B cell (primary cell): ENCODE data around the gene ARHGEF4. TPM values are rescaled to one million over a fixed set of nuclear protein-coding genes. Genes with fewer than 3 reads are reported as not detected.

Experiments
- ATAC-seq: fragments of 200-7000 bp; cut with Tn5 transposase; one replicate; pipeline ENCODE4 v1.10.0; 2021; ENCODE audit warnings: low read depth, mild to moderate bottlenecking, moderate number of reproducible peaks, moderate library complexity
- CTCF ChIA-PET: fragments of 350-600 bp; sonication (Branson Sonifier 250); formaldehyde crosslinking; loops from one replicate; lab custom pipeline; 2021; ENCODE audit warnings: antibody characterized with exemption, inconsistent platforms; lab: Charles Lee
- POLR2A ChIA-PET: fragments of 350-600 bp; sonication (Branson Sonifier 250); formaldehyde crosslinking; loops from one replicate; lab custom pipeline; 2021; ENCODE audit warnings: antibody characterized with exemption; lab: Charles Lee
- DNase-seq: peaks from one replicate; pipeline ENCODE4 v3.0.0; 2013
- H2AFZ ChIP-seq: 2 replicates; pipeline ENCODE4 v1.6.1; 2012; ENCODE audit warnings: mild to moderate bottlenecking, low read depth, low read length; ENCODE audit not compliant: insufficient read depth, poor library complexity, severe bottlenecking
- H3K27ac ChIP-seq, 2 donors: 1 replicate in 1 of 2; 2 replicates in 1 of 2; pipeline ENCODE4 v1.5.1; 2012 to 2013; ENCODE audit warnings: low read length in 2 of 2, mild to moderate bottlenecking in 2 of 2, moderate library complexity in 1 of 2
- H3K27me3 ChIP-seq, 4 experiments: fragments of 200-600 bp in 1 of 4; sonication (generic) in 1 of 4; replicated peaks in 1 of 4; 1 replicate in 2 of 4; 2 replicates in 2 of 4; pipeline versions ENCODE4 v1.6.1 to v1.7.0; 2013 to 2016; ENCODE audit warnings: low read length in 3 of 4, mild to moderate bottlenecking in 2 of 4, mixed read lengths in 1 of 4, moderate library complexity in 1 of 4; ENCODE audit not compliant: insufficient read depth in 4 of 4, control insufficient read depth in 3 of 4; ENCODE audit errors: control extremely low read depth in 1 of 4
- H3K36me3 ChIP-seq, 2 experiments: replicated peaks in 1 of 2; 1 replicate in 1 of 2; 2 replicates in 1 of 2; pipeline versions ENCODE4 v1.6.1 to v1.7.1; 2013; ENCODE audit warnings: low read length in 1 of 2; ENCODE audit not compliant: insufficient read depth in 2 of 2, control insufficient read depth in 1 of 2; ENCODE audit errors: control extremely low read depth in 1 of 2, extremely low read depth in 1 of 2
- H3K4me1 ChIP-seq, 2 donors: fragments of 200-600 bp in 1 of 2; sonication (generic) in 1 of 2; 1 replicate in 1 of 2; 2 replicates in 1 of 2; pipeline versions ENCODE4 v1.5.1 to v1.6.1; 2013 to 2017; ENCODE audit warnings: low read length in 2 of 2; ENCODE audit not compliant: control insufficient read depth in 2 of 2, insufficient read depth in 2 of 2
- H3K4me2 ChIP-seq: replicated peaks from 2 replicates; pipeline ENCODE3; 2012; ENCODE audit warnings: mild to moderate bottlenecking, low read depth, low read length; ENCODE audit not compliant: poor library complexity, severe bottlenecking
- H3K4me3 ChIP-seq, 5 experiments: fragments of 200-600 bp in 1 of 5; sonication (generic) in 1 of 5; 1 replicate in 3 of 5; 2 replicates in 2 of 5; pipeline versions ENCODE4 v1.5.1 to v1.7.0; 2011 to 2016; ENCODE audit warnings: low read length in 4 of 5, mild to moderate bottlenecking in 4 of 5, low read depth in 2 of 5, control low read depth in 1 of 5, moderate library complexity in 1 of 5; ENCODE audit not compliant: insufficient read depth in 1 of 5; ENCODE audit errors: control extremely low read depth in 1 of 5, extremely low read depth in 1 of 5
- H3K79me2 ChIP-seq: fragments of 200-600 bp; sonication (generic); one replicate; pipeline ENCODE4 v1.6.0; 2016; ENCODE audit warnings: low read length; ENCODE audit not compliant: control insufficient read depth, insufficient read depth
- H3K9ac ChIP-seq: fragments of 200-600 bp; sonication (generic); 2 replicates; pipeline ENCODE4 v1.6.1; 2017; ENCODE audit warnings: mild to moderate bottlenecking, low read length, moderate library complexity
- H3K9me3 ChIP-seq, 3 donors: one replicate each; pipeline versions ENCODE4 v1.6.1 to v1.7.1; 2013; ENCODE audit warnings: low read length in 2 of 3; ENCODE audit not compliant: control insufficient read depth in 2 of 3, insufficient read depth in 1 of 3; ENCODE audit errors: control extremely low read depth in 1 of 3
- H4K20me1 ChIP-seq: 2 replicates; pipeline ENCODE4 v1.6.0; 2012; ENCODE audit warnings: mild to moderate bottlenecking, low read length; ENCODE audit not compliant: insufficient read depth, control insufficient read depth, poor library complexity, severe bottlenecking
- H3K27ac Mint-ChIP-seq: one replicate; pipeline ENCODE4 v1.8.0; 2021; ENCODE audit warnings: mixed read lengths
- H3K27me3 Mint-ChIP-seq: one replicate; pipeline ENCODE4 v1.8.0; 2021; ENCODE audit warnings: mixed read lengths
- H3K4me1 Mint-ChIP-seq: one replicate; pipeline ENCODE4 v1.8.0; 2021; ENCODE audit warnings: mixed read lengths
- H3K4me3 Mint-ChIP-seq: one replicate; pipeline ENCODE4 v1.8.0; 2021; ENCODE audit warnings: mixed read lengths
- H3K9me3 Mint-ChIP-seq: one replicate; pipeline ENCODE4 v1.8.0; 2022; ENCODE audit warnings: mixed read lengths; ENCODE audit not compliant: insufficient read depth
- CTCF ChIP-seq: fragments of 200-600 bp; IDR thresholded peaks from one replicate; pipeline ENCODE4 v1.8.0; 2022; ENCODE audit warnings: antibody characterized with exemption, mild to moderate bottlenecking
- EZH2 ChIP-seq: IDR thresholded peaks from 2 replicates; pipeline ENCODE4 v1.6.1; 2012; ENCODE audit warnings: borderline replicate concordance, low read depth, mild to moderate bottlenecking, moderate library complexity, low read length; ENCODE audit not compliant: insufficient read depth, poor library complexity, severe bottlenecking
- WGBS: methylation state at CpG from one replicate; pipeline ENCODE4 v1.1.5; 2013; ENCODE audit warnings: missing lambda C conversion rate; ENCODE audit not compliant: insufficient coverage; 5-methylcytosine and 5-hydroxymethylcytosine counted together
- intact Hi-C: fragments of 100-400 bp; cut with micrococcal nuclease; formaldehyde crosslinking; loops from one replicate; pipeline ENCODE4 v1.10.0; 2022
- polyA plus RNA-seq: library from polyadenylated mRNA; depleted of rRNA; stranded (reverse); fragments of >200 nt; gene quantifications from 2 replicates; pipeline ENCODE4 v1.2.3, GENCODE V29; 2012
- total RNA-seq, 2 donors: library from RNA; stranded (reverse); fragments of 120-200 nt in 1 of 2; gene quantifications; 1 replicate in 1 of 2; 2 replicates in 1 of 2; pipeline versions ENCODE4 v1.2.3 to v1.2.4, GENCODE V29; 2013 to 2022

ARHGEF4 gene
- total and polyA plus RNA-seq, 2 donors (not counting 1 experiment from before 2014, with no cell fraction given): 2.1 TPM; not detected in 1

- WGBS: 92% methylated on average over 2 of the region's 4 CpGs
- ChIA-PET POLR2A (no interaction called here), CTCF (no interaction called here)
- Histone ChIP-seq H3K27me3 (peaks cover 0 to 8% (median 0%) of the 10 kb centered on the region in 4 experiments), H3K27ac (no peak overlapping the region), H4K20me1 (no peaks in the 10 kb centered on the region), H3K36me3 (no peaks in the 10 kb centered on the region), H3K79me2 (no peaks in the 10 kb centered on the region), H3K9ac (no peak overlapping the region), H3K4me3 (no peak overlapping the region), H3K4me2 (no peak overlapping the region), H3K9me3 (no peaks in the 10 kb centered on the region), H2AFZ (no peak overlapping the region), H3K4me1 (no peaks in the 10 kb centered on the region)
- TF ChIP-seq EZH2 (no peak), CTCF (no peak)
- DNase-seq (no peak), ATAC-seq (no peak)
- Mint-ChIP-seq H3K4me1 (no peaks in the 10 kb centered on the region), H3K27me3 (peaks cover 36% of the 10 kb centered on the region), H3K9me3 (no peaks in the 10 kb centered on the region), H3K27ac (no peak overlapping the region), H3K4me3 (no peak overlapping the region)
- intact Hi-C loops: no loop called here
Observed at GRCh38 chr2:130912471-130912870, 75.8 kb downstream of the ARHGEF4 start.

- no peaks in the 10 kb centered on the region for H3K4me1 ChIP-seq
- intact Hi-C loops: no loop called here
- ATAC-seq: no peak
- no peaks in the 10 kb centered on the region for H4K20me1 ChIP-seq
- H3K79me2 ChIP-seq: no peaks in the 10 kb centered on the region
- ChIA-PET POLR2A (no interaction called here), CTCF (no interaction called here)
- H3K9ac ChIP-seq: no peak overlapping the region
- H3K9me3 ChIP-seq: no peaks in the 10 kb centered on the region
- H3K4me3 ChIP-seq: no peak overlapping the region
- no peaks in the 10 kb centered on the region for H3K9me3 Mint-ChIP-seq
- H3K27me3 ChIP-seq: peaks cover 0 to 6% (median 0%) of the 10 kb centered on the region in 4 experiments
- H3K27ac ChIP-seq: no peak overlapping the region
- WGBS: 94% methylated on average over 5 of the region's 6 CpGs
- no peaks in the 10 kb centered on the region for H3K36me3 ChIP-seq
- H3K4me2 ChIP-seq: no peak overlapping the region
- TF ChIP-seq CTCF: no peak
- no peak for TF ChIP-seq EZH2
- no peak overlapping the region for H3K27ac Mint-ChIP-seq
- no peaks in the 10 kb centered on the region for H3K4me1 Mint-ChIP-seq
- H3K4me3 Mint-ChIP-seq: no peak overlapping the region
- DNase-seq: no peak
- H2AFZ ChIP-seq: no peak overlapping the region
- peaks cover 33% of the 10 kb centered on the region for H3K27me3 Mint-ChIP-seq
Observed at GRCh38 chr2:130913891-130914290, 77.2 kb downstream of the ARHGEF4 start.
